ENCODE data around the gene SHB.
"Not testable (repeated sequence)": the region's sequence is repeated elsewhere in the genome, so short reads cannot be mapped to it uniquely, and the experiment has no call there.

The SHB gene

GRCh38 chr9:37906312-37907239 lies 162.5 kb downstream of the SHB start:
- no peak for DNase-seq

GRCh38 chr9:37905776-37906175 lies 163.3 kb downstream of the SHB start:
- no peak for DNase-seq

GRCh38 chr9:37905131-37905505 lies 163.9 kb downstream of the SHB start:
- no peak for DNase-seq

GRCh38 chr9:37904445-37905130 lies 164.4 kb downstream of the SHB start:
- no peak for DNase-seq

GRCh38 chr9:37903647-37904444 lies 165.2 kb downstream of the SHB start, which contains the start of gene SLC25A51:
Gene SLC25A51 (minus strand): TSS chr9:37904127. CDS start chr9:37888550, 15,577 bp downstream.
- DNase-seq, result peak; percentile 47 to 97 (median 88)

GRCh38 chr9:37902796-37903646 lies 166.0 kb downstream of the SHB start:
- no peak for DNase-seq

- DNase-seq, result no peak
These were observed 166.9 kb downstream of the SHB start for GRCh38 chr9:37902131-37902530.

- no peak for DNase-seq
These were observed 170.0 kb downstream of the SHB start for GRCh38 chr9:37899041-37899440.

GRCh38 chr9:37897665-37898064 lies 171.4 kb downstream of the SHB start:
- no peak for DNase-seq

- DNase-seq, result no peak
These were observed 177.0 kb downstream of the SHB start for GRCh38 chr9:37892063-37892462.

GRCh38 chr9:37891042-37891441 lies 178.0 kb downstream of the SHB start:
- DNase-seq, result not testable (repeated sequence)

GRCh38 chr9:37889536-37889935 lies 179.5 kb downstream of the SHB start:
- no peak for DNase-seq

- not testable (repeated sequence) for DNase-seq
These were observed 180.9 kb downstream of the SHB start for GRCh38 chr9:37887977-37888583.

- DNase-seq, result no peak
These were observed 188.0 kb downstream of the SHB start for GRCh38 chr9:37880916-37881479.

- DNase-seq, result no peak
These were observed 192.7 kb downstream of the SHB start for GRCh38 chr9:37876376-37876775.

GRCh38 chr9:37873955-37874354 lies 195.1 kb downstream of the SHB start:
- DNase-seq, result no peak

GRCh38 chr9:37870799-37871176 lies 198.2 kb downstream of the SHB start:
- DNase-seq, result no peak

- no peak for DNase-seq
These were observed 198.8 kb downstream of the SHB start for GRCh38 chr9:37870081-37870798.
